Osteoblast (primary cell): ENCODE data around the gene FRMD4B. TPM values are rescaled to one million over a fixed set of nuclear protein-coding genes. Genes with fewer than 3 reads are reported as not detected.

Source experiments
- DNase-seq: peaks from one replicate; pipeline ENCODE4 v3.0.0; 2011; ENCODE audit warnings: low spot score, mixed read lengths; ENCODE audit not compliant: insufficient read length; ENCODE audit errors: missing footprints
- H2AFZ ChIP-seq: 2 replicates; pipeline ENCODE4 v1.6.0; 2011; ENCODE audit warnings: mild to moderate bottlenecking, low read length
- H3K27ac ChIP-seq: 2 replicates; pipeline ENCODE4 v1.5.1; 2011; ENCODE audit warnings: mild to moderate bottlenecking, low read depth, low read length, moderate library complexity
- H3K27me3 ChIP-seq: 2 replicates; pipeline ENCODE4 v1.6.0; 2012; ENCODE audit warnings: mild to moderate bottlenecking, control low read depth, inconsistent platforms, low read length, moderate library complexity; ENCODE audit not compliant: insufficient read depth
- H3K36me3 ChIP-seq: 2 replicates; pipeline ENCODE4 v1.5.1; 2011; ENCODE audit warnings: mild to moderate bottlenecking, low read length, control low read depth, moderate library complexity; ENCODE audit not compliant: insufficient read depth
- H3K4me1 ChIP-seq: 2 replicates; pipeline ENCODE4 v1.5.1; 2011; ENCODE audit warnings: mild to moderate bottlenecking, low read length, control low read depth, moderate library complexity; ENCODE audit not compliant: insufficient read depth
- H3K4me2 ChIP-seq: 2 replicates; pipeline ENCODE4 v1.6.0; 2011; ENCODE audit warnings: mild to moderate bottlenecking, low read length; ENCODE audit not compliant: insufficient read depth
- H3K4me3 ChIP-seq: fragments of 200-600 bp; sonication (generic); 3 replicates; pipeline ENCODE4 v1.5.1; 2012; ENCODE audit warnings: mild to moderate bottlenecking, low read length, inconsistent platforms; ENCODE audit not compliant: insufficient read depth
- H3K79me2 ChIP-seq: 2 replicates; pipeline ENCODE4 v1.6.0; 2012; ENCODE audit warnings: mild to moderate bottlenecking, low read length, control low read depth, inconsistent platforms; ENCODE audit not compliant: insufficient read depth
- H3K9me3 ChIP-seq: 2 replicates; pipeline ENCODE4 v1.5.1; 2011; ENCODE audit warnings: low read depth, low read length, control low read depth
- H4K20me1 ChIP-seq: 2 replicates; pipeline ENCODE4 v1.6.0; 2012; ENCODE audit warnings: mild to moderate bottlenecking, low read length, control low read depth; ENCODE audit not compliant: insufficient read depth
- total RNA-seq: library from RNA; depleted of rRNA; stranded (reverse); fragments of >200 nt; gene quantifications from 2 replicates; pipeline ENCODE4 v1.2.3, GENCODE V29; 2012
- TF ChIP-seq, protein P1 (sequence below): IDR thresholded peaks from 2 replicates; pipeline ENCODE4 v1.5.1; 2011; ENCODE audit warnings: mild to moderate bottlenecking, low read depth, low read length, moderate library complexity; ENCODE audit errors: extremely low read depth

FRMD4B gene
- total RNA-seq, 1 donor, result 0.72 TPM

DNA sequence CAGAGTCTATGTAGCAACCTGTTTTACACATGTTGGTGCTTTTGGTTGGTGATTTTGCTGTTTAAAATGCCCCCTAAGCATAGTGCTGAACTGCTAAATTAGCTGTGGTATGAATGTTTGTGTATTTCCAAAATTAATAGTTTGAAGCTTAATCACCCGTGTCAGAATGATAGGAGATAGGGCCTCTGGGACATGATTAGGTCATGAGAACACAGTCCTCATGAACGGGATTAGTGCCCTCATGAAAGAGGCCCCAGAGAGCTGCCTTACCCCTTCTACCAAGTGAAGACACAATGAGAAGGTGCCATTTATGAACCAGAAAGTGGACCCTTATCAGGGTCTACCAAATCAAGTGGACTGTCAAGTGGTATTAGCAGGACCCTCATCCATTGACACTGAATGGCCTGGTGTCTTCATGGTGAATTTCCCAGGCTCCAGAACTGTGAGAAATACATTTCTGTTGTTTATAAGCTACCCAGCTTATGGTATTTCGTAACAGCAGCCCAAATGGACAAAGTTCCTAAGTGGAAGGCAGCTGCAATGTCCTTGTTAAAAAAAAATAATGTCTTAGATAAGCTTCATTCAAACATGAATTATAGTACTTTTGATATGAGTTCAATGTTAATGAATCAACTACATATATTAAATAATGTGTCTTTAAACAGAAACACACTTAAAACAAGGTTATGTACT lies 37.7 kb upstream of the FRMD4B start:
- TF ChIP-seq, protein P1, sequence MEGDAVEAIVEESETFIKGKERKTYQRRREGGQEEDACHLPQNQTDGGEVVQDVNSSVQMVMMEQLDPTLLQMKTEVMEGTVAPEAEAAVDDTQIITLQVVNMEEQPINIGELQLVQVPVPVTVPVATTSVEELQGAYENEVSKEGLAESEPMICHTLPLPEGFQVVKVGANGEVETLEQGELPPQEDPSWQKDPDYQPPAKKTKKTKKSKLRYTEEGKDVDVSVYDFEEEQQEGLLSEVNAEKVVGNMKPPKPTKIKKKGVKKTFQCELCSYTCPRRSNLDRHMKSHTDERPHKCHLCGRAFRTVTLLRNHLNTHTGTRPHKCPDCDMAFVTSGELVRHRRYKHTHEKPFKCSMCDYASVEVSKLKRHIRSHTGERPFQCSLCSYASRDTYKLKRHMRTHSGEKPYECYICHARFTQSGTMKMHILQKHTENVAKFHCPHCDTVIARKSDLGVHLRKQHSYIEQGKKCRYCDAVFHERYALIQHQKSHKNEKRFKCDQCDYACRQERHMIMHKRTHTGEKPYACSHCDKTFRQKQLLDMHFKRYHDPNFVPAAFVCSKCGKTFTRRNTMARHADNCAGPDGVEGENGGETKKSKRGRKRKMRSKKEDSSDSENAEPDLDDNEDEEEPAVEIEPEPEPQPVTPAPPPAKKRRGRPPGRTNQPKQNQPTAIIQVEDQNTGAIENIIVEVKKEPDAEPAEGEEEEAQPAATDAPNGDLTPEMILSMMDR, result no peak
- Histone ChIP-seq H3K9me3 (no peaks in the 10 kb centered on the region), H4K20me1 (no peaks in the 10 kb centered on the region), H3K79me2 (no peaks in the 10 kb centered on the region), H3K4me2 (no peak overlapping the region), H3K4me3 (no peak overlapping the region), H3K36me3 (no peaks in the 10 kb centered on the region), H3K27me3 (no peaks in the 10 kb centered on the region), H3K27ac (no peak overlapping the region), H3K4me1 (peaks cover 8% of the 10 kb centered on the region), H2AFZ (no peak overlapping the region)
- no peak for DNase-seq

DNA sequence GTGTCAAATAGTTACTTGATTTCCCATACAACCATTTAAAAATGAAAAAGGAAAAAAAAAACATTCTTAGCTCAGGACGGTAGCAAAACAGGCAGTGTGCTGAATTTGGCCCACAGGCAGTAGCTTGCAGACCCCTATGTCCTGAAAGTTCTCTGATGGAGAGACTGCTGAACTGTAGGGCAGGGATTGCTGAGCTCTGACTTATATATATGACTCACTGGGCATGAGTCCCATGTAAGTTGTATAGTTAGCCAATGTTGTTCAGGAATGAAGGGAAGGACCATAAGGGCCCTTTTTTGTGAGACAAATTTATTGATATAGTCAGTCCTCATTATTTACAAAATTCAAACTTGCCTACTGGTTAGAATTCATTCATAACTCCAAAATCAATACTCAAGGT lies 36.9 kb upstream of the FRMD4B start:
- Histone ChIP-seq H4K20me1 (no peaks in the 10 kb centered on the region), H2AFZ (no peak overlapping the region)
- DNase-seq, result no peak

DNA sequence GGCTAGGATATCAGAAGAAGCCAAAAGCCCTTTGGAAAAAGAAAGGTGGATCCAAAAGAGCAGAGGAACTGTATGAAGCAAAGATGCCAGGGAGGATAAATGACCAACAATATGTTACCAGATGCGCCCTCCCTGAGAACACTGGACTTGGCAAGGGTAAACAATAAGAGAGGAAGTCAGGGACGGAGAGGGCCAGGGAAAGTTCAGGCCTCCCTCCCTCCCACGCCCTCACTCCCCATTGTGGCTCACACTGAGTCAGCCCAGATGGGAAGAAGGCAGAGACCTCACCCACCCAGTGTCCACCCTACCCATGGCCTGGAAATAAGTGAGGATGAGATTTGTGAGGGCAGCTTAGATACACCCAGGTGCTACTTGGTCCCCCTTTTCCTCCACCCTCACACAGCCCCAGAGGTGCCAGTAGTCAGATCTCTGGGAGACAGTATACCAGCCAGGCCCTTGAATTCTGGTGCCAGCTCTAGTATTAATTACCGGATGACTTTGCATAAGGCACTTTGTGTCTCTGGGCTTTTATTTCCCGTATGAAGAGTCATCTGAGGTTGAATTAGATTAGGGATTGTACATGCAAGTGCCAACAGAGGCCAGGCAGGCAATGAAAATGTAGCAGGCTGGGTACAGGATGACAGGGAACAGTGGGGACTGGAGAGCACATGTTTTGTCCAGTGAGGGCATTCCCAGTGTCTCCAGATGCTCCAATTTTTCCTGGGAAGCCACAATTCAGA lies 35.1 kb upstream of the FRMD4B start:
- H3K27ac ChIP-seq, result no peak overlapping the region
- TF ChIP-seq, protein P1, result no peak
- no peaks in the 10 kb centered on the region for H3K9me3 ChIP-seq
- H3K4me1 ChIP-seq, result peaks cover 8% of the 10 kb centered on the region
- no peak overlapping the region for H3K4me3 ChIP-seq
- H2AFZ ChIP-seq, result peak overlapping the region; percentile 4
- no peak for DNase-seq
- no peaks in the 10 kb centered on the region for H4K20me1 ChIP-seq
- H3K4me2 ChIP-seq, result no peak overlapping the region
- no peaks in the 10 kb centered on the region for H3K36me3 ChIP-seq
- H3K27me3 ChIP-seq, result no peaks in the 10 kb centered on the region
- H3K79me2 ChIP-seq, result no peaks in the 10 kb centered on the region

More for the DNA sequence above, 36.9 kb upstream of the FRMD4B start:
- no peaks in the 10 kb centered on the region for H3K79me2 ChIP-seq
- H3K27ac ChIP-seq, result no peak overlapping the region
- no peaks in the 10 kb centered on the region for H3K9me3 ChIP-seq
- H3K4me3 ChIP-seq, result no peak overlapping the region
- TF ChIP-seq, protein P1, result no peak
- H3K4me1 ChIP-seq, result peaks cover 8% of the 10 kb centered on the region
- H3K4me2 ChIP-seq, result no peak overlapping the region
- no peaks in the 10 kb centered on the region for H3K36me3 ChIP-seq
- no peaks in the 10 kb centered on the region for H3K27me3 ChIP-seq

DNA sequence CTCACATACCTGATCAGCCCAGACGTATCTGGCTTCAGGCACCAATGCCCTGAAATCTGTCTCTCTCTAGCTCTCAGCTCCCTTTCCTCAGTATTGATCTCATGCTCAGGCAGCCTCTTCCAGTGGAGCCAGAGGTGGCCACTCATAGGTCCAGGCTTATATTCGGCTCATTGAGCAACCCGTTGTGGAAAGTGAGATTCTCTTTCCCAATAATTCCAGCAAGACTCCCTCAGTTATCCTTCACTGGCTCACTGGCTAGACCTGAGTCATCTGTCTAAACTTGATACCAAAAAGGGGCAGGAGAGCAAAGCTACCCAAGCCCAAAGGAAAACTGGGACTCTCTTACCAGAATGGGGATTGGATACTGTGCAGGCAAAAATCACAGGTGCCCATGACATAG lies 33.4 kb upstream of the FRMD4B start:
- H3K79me2 ChIP-seq, result no peaks in the 10 kb centered on the region
- H3K27me3 ChIP-seq, result no peaks in the 10 kb centered on the region
- no peak overlapping the region for H3K27ac ChIP-seq
- DNase-seq, result no peak
- H3K36me3 ChIP-seq, result no peaks in the 10 kb centered on the region
- H3K4me1 ChIP-seq, result peaks cover 8% of the 10 kb centered on the region
- TF ChIP-seq, protein P1, result no peak
- no peak overlapping the region for H3K4me3 ChIP-seq
- no peak overlapping the region for H3K4me2 ChIP-seq
- no peaks in the 10 kb centered on the region for H3K9me3 ChIP-seq
- no peaks in the 10 kb centered on the region for H4K20me1 ChIP-seq
- H2AFZ ChIP-seq, result no peak overlapping the region
